WTC11 (cell line): ENCODE data around the gene EVA1C. TPM values are rescaled to one million over a fixed set of nuclear protein-coding genes. Genes with fewer than 3 reads are reported as not detected.
"Not testable (repeated sequence)": the region's sequence is repeated elsewhere in the genome, so short reads cannot be mapped to it uniquely, and the experiment has no call there.

Experiments
- ATAC-seq: fragments of 200-7000 bp; cut with Tn5 transposase; 2 replicates; pipeline ENCODE4 v1.10.0; 2021; ENCODE audit warnings: mild to moderate bottlenecking, moderate library complexity
- CTCF ChIA-PET: fragments of 300-600 bp; sonication (Branson Sonifier 250); formaldehyde crosslinking; loops from one replicate; lab custom pipeline; 2021; ENCODE audit warnings: antibody characterized with exemption; lab: Charles Lee
- POLR2A ChIA-PET: fragments of 350-600 bp; sonication (Branson Sonifier 250); formaldehyde crosslinking; loops from one replicate; lab custom pipeline; 2021; ENCODE audit warnings: antibody characterized with exemption; lab: Charles Lee
- DNase-seq: peaks from one replicate; pipeline ENCODE4 v3.0.0; 2021; ENCODE audit warnings: low spot score
- H3K27ac Mint-ChIP-seq: 2 replicates; pipeline ENCODE4 v1.8.0; 2021; ENCODE audit warnings: mixed read lengths
- H3K27me3 Mint-ChIP-seq: 2 replicates; pipeline ENCODE4 v1.8.0; 2021; ENCODE audit warnings: low read depth, mild to moderate bottlenecking, moderate library complexity, mixed read lengths
- H3K36me3 Mint-ChIP-seq: 2 replicates; pipeline ENCODE4 v1.8.0; 2021; ENCODE audit warnings: mixed read lengths
- H3K4me1 Mint-ChIP-seq: 2 replicates; pipeline ENCODE4 v1.8.0; 2022; ENCODE audit warnings: mixed read lengths
- H3K4me3 Mint-ChIP-seq: 2 replicates; pipeline ENCODE4 v1.8.0; 2021; ENCODE audit warnings: mild to moderate bottlenecking, moderate library complexity, mixed read lengths
- H3K9me3 Mint-ChIP-seq: 2 replicates; pipeline ENCODE4 v1.8.0; 2021; ENCODE audit warnings: mixed read lengths
- ATF3 ChIP-seq: sonication (generic); formaldehyde crosslinking; conservative IDR thresholded peaks from 2 replicates; pipeline ENCODE4 v1.8.1; 2022; ENCODE audit warnings: mild to moderate bottlenecking, missing genetic modification reagents
- FOXP1 ChIP-seq: sonication (generic); formaldehyde crosslinking; IDR thresholded peaks from 2 replicates; pipeline ENCODE4 v1.8.0; 2022; ENCODE audit warnings: missing genetic modification reagents, mild to moderate bottlenecking, moderate library complexity, borderline replicate concordance
- MXD4 ChIP-seq: fragments of 250-450 bp; sonication (Bioruptor Pico); IDR thresholded peaks from 2 replicates; pipeline ENCODE4 v1.8.0; 2021; ENCODE audit warnings: mild to moderate bottlenecking, moderate library complexity, borderline replicate concordance
- NFATC4 ChIP-seq: fragments of 250-450 bp; sonication (Bioruptor Pico); IDR thresholded peaks from 2 replicates; pipeline ENCODE4 v1.9.0; 2021; ENCODE audit warnings: mild to moderate bottlenecking
- NFE2L1 ChIP-seq: sonication (generic); formaldehyde crosslinking; IDR thresholded peaks from 2 replicates; pipeline ENCODE4 v1.8.1; 2023; ENCODE audit warnings: missing genetic modification reagents
- NR1H2 ChIP-seq: sonication (generic); formaldehyde crosslinking; IDR thresholded peaks from 2 replicates; pipeline ENCODE4 v1.9.0; 2021; ENCODE audit warnings: mild to moderate bottlenecking, moderate library complexity, missing genetic modification reagents
- PRRX2 ChIP-seq: fragments of 250-450 bp; sonication (Bioruptor Pico); IDR thresholded peaks from 2 replicates; pipeline ENCODE4 v1.8.0; 2021; ENCODE audit warnings: mild to moderate bottlenecking
- USF1 ChIP-seq: sonication (generic); formaldehyde crosslinking; IDR thresholded peaks from 2 replicates; pipeline ENCODE4 v1.8.0; 2022; ENCODE audit warnings: mild to moderate bottlenecking, missing genetic modification reagents
- ZNF232 ChIP-seq: sonication (generic); formaldehyde crosslinking; IDR thresholded peaks from 2 replicates; pipeline ENCODE4 v1.8.0; 2022; ENCODE audit warnings: mild to moderate bottlenecking, missing genetic modification reagents
- ZNF396 ChIP-seq: fragments of 250-450 bp; sonication (Bioruptor Pico); IDR thresholded peaks from 2 replicates; pipeline ENCODE4 v1.8.0; 2021; ENCODE audit warnings: mild to moderate bottlenecking, moderate library complexity, borderline replicate concordance
- ZSCAN18 ChIP-seq: fragments of 250-450 bp; sonication (Bioruptor Pico); IDR thresholded peaks from 2 replicates; pipeline ENCODE4 v2.1.2; 2022; ENCODE audit warnings: mild to moderate bottlenecking, moderate library complexity
- total RNA-seq: library from RNA; stranded (reverse); gene quantifications from 3 replicates; pipeline ENCODE4 v1.2.3, GENCODE V29; 2021
- TF ChIP-seq, protein P1 (sequence below): sonication (generic); formaldehyde crosslinking; IDR thresholded peaks from 2 replicates; pipeline ENCODE4 v1.8.1; 2022; ENCODE audit warnings: low read depth, missing genetic modification reagents, borderline replicate concordance
- TF ChIP-seq, protein P2 (sequence below): sonication (generic); formaldehyde crosslinking; IDR thresholded peaks from 2 replicates; pipeline ENCODE4 v1.8.1; 2023; ENCODE audit warnings: mild to moderate bottlenecking, missing genetic modification reagents
- TF ChIP-seq, protein P3 (sequence below): fragments of 250-450 bp; sonication (Bioruptor Pico); IDR thresholded peaks from 2 replicates; pipeline ENCODE4 v1.9.0; 2021; ENCODE audit warnings: mild to moderate bottlenecking

EVA1C gene
- total RNA-seq, 1 experiment from 2014 or later, result 3.1 TPM

GRCh38 chr21:32496568-32496967 is 84.1 kb downstream of the EVA1C start (continued):
- TF ChIP-seq PRRX2 (no peak), FOXP1 (CRISPR knock-in tag) (no peak)

DNA sequence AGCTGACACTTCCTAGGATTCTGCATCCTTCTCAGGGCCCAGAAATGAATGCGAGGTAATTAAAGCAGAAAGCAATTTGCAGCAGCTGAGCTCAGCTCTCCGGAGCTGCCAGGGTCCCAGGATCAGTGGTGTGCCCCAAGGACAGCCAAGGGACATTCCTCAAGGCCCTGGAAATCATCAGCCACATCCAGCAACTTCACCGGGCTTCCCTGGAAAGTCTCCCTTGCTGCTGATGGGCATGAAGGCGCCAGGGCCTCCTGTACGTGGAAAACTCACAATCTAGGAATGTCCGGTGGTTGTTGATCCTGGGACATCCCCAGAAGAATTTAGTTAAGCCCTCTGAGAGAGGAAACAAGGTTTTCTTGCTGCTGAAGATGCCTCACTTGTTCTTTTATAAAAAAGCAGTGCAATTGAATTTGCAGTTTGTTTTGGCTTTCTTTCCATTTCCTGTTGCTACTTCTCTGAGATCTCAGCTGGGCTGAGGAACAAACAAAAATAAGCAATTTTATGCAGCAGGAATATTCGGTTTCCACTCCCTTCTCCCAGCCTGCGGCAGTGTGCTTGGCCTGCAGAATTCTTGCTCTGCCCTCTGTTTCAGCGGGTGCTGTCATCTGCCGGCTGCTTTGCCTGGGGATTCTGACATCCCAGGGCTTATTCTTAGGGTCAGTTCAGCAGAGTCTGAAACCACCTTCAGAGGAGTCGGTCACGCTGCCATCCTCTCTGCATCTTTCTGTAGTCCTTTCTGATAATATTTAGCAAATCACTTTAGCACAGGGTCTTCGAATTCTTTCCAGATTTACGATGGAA is 86.9 kb downstream of the EVA1C start:
- H3K36me3 Mint-ChIP-seq, result peaks cover 5% of the 10 kb centered on the region; the same call in 1 of the 2 replicates
- H3K27ac Mint-ChIP-seq, result peak overlapping the region; percentile 43
- H3K4me1 Mint-ChIP-seq, result peaks cover 40% of the 10 kb centered on the region
- ChIA-PET CTCF (interaction anchor here (0.7 to 1.8 kb wide), 3 partner anchors 62 to 96 kb away, joined by 4 to 7 read pairs (median 4); partner anchors contain the start of gene EVA1C), POLR2A (no interaction called here)
- no peak overlapping the region for H3K4me3 Mint-ChIP-seq
- H3K27me3 Mint-ChIP-seq, result no peaks in the 10 kb centered on the region
- peaks cover 6% of the 10 kb centered on the region for H3K9me3 Mint-ChIP-seq
- TF ChIP-seq NFATC4, result no peak
- no peak for TF ChIP-seq NFE2L1 (CRISPR knock-in tag)
- TF ChIP-seq ZNF232, result no peak
- TF ChIP-seq, protein P1, sequence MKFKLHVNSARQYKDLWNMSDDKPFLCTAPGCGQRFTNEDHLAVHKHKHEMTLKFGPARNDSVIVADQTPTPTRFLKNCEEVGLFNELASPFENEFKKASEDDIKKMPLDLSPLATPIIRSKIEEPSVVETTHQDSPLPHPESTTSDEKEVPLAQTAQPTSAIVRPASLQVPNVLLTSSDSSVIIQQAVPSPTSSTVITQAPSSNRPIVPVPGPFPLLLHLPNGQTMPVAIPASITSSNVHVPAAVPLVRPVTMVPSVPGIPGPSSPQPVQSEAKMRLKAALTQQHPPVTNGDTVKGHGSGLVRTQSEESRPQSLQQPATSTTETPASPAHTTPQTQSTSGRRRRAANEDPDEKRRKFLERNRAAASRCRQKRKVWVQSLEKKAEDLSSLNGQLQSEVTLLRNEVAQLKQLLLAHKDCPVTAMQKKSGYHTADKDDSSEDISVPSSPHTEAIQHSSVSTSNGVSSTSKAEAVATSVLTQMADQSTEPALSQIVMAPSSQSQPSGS (CRISPR knock-in tag), result no peak
- no peak for TF ChIP-seq ATF3
- DNase-seq (no peak), ATAC-seq (no peak)

- H3K27ac Mint-ChIP-seq, DNase-seq, H3K4me3 Mint-ChIP-seq, H3K36me3 Mint-ChIP-seq, ATAC-seq, H3K9me3 Mint-ChIP-seq, H3K27me3 Mint-ChIP-seq, POLR2A ChIA-PET: not testable (repeated sequence)
- CTCF ChIA-PET, result interaction anchor here (0.6 kb wide), 1 partner anchor 79 kb away, joined by 4 read pairs; no protein-coding TSS in a partner anchor
- peaks cover 27% of the 10 kb centered on the region for H3K4me1 Mint-ChIP-seq
These were observed 91.1 kb downstream of the EVA1C start for GRCh38 chr21:32503641-32504040.

DNA sequence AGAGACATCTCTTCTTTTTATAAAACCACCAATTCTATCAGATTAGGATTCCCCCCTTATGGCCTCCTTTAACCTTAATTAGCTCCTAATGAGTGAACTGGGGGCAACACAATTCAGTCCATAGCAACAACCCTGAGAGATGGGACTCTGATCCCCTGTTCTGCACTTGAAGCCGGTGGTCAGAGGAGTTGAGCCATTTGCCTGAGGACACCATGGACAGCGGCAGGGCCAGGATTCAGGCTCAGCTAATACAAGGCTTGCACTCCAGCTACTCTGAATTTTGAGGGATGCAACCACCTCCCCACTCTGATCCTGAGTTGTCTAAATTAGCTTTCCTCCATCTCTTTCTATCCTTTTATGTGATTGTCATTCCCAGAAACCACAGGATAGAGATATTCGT is 93.3 kb downstream of the EVA1C start:
- H3K27me3 Mint-ChIP-seq, POLR2A ChIA-PET, DNase-seq, H3K4me3 Mint-ChIP-seq, ATAC-seq, H3K27ac Mint-ChIP-seq: not testable (repeated sequence)
- H3K4me1 Mint-ChIP-seq, result peaks cover 10% of the 10 kb centered on the region
- CTCF ChIA-PET, result interaction anchor here (1.4 kb wide), 1 partner anchor 96 kb away, joined by 5 read pairs; no protein-coding TSS in a partner anchor
- peaks cover 16% of the 10 kb centered on the region for H3K9me3 Mint-ChIP-seq
- peaks cover 11% of the 10 kb centered on the region for H3K36me3 Mint-ChIP-seq

DNA sequence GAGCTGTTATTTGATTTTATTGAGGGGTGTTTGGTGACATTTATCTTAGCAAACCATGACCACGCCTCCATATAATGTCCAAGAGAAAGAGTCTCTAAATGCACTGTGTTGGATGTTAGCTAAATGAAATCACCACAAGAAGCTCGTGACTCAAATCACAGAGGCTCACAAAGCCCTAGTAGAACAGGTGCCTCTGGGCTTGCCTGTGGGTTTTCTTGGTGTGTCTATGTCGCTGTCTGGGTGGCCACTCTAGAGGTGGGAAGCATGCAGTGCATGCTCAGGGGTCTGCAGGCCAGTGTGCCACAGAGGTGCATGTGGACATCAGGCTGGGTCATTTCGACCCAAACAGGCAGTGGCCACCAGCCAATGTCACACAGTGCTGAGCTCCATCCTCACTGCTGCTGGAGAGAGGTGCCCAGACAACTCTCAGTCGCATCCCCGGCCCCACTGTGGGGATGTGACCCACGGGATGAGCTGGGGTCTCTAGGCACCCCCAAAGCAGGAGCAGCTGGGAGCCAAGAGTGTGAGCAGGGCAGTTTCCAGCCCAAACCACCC is 94.0 kb downstream of the EVA1C start:
- POLR2A ChIA-PET, H3K27ac Mint-ChIP-seq, H3K4me3 Mint-ChIP-seq, H3K27me3 Mint-ChIP-seq, ATAC-seq, H3K4me1 Mint-ChIP-seq, DNase-seq: not testable (repeated sequence)
- Mint-ChIP-seq H3K36me3 (peaks cover 11% of the 10 kb centered on the region), H3K9me3 (peaks cover 16% of the 10 kb centered on the region)
- CTCF ChIA-PET, result interaction anchor here (1.4 kb wide), 1 partner anchor 95 kb away, joined by 5 read pairs; no protein-coding TSS in a partner anchor

- H3K27ac Mint-ChIP-seq, result 0 out of 2 replicates have a peak overlapping the region, but pooled peaks have one; percentile 53
- peaks cover 11% of the 10 kb centered on the region for H3K36me3 Mint-ChIP-seq
- TF ChIP-seq, protein P2, sequence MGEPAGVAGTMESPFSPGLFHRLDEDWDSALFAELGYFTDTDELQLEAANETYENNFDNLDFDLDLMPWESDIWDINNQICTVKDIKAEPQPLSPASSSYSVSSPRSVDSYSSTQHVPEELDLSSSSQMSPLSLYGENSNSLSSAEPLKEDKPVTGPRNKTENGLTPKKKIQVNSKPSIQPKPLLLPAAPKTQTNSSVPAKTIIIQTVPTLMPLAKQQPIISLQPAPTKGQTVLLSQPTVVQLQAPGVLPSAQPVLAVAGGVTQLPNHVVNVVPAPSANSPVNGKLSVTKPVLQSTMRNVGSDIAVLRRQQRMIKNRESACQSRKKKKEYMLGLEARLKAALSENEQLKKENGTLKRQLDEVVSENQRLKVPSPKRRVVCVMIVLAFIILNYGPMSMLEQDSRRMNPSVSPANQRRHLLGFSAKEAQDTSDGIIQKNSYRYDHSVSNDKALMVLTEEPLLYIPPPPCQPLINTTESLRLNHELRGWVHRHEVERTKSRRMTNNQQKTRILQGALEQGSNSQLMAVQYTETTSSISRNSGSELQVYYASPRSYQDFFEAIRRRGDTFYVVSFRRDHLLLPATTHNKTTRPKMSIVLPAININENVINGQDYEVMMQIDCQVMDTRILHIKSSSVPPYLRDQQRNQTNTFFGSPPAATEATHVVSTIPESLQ (CRISPR knock-in tag), result no peak
- TF ChIP-seq, protein P3, sequence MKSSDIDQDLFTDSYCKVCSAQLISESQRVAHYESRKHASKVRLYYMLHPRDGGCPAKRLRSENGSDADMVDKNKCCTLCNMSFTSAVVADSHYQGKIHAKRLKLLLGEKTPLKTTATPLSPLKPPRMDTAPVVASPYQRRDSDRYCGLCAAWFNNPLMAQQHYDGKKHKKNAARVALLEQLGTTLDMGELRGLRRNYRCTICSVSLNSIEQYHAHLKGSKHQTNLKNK (CRISPR knock-in tag), result no peak
- TF ChIP-seq MXD4 (CRISPR knock-in tag) (no peak), ZSCAN18 (CRISPR knock-in tag) (no peak), USF1 (CRISPR knock-in tag) (no peak), ZNF396 (CRISPR knock-in tag) (no peak), NFATC4 (no peak), NR1H2 (CRISPR knock-in tag) (no peak), PRRX2 (no peak)
- TF ChIP-seq, all 79 proteins: peak for 0
- H3K27me3 Mint-ChIP-seq, result no peaks in the 10 kb centered on the region; the same call in 1 of the 2 replicates
- peaks cover 7% of the 10 kb centered on the region for H3K4me1 Mint-ChIP-seq
- POLR2A ChIA-PET, result no interaction called here
- H3K4me3 Mint-ChIP-seq, result no peak overlapping the region
- no peak for ATAC-seq
- H3K9me3 Mint-ChIP-seq, result peaks cover 16% of the 10 kb centered on the region
- no peak for DNase-seq
- CTCF ChIA-PET, result no interaction called here
These were observed 94.9 kb downstream of the EVA1C start for GRCh38 chr21:32507342-32507919.
